NCI-H524 treated with DMSO at 0.1 percent for 48 hours (cell line): ENCODE results near the gene CMTM8.

Experiments
- DNase-seq: peaks from one replicate; lab custom pipeline; 2025; lab: John Stamatoyannopoulos, UW

The CMTM8 gene

GRCh38 chr3:32410367-32411246 is 172.1 kb downstream of the CMTM8 start:
- peak; percentile 91 for DNase-seq

- no peak for DNase-seq
Measured at GRCh38 chr3:32411442-32411841, 173.0 kb downstream of the CMTM8 start.

GRCh38 chr3:32412887-32413286 is 174.4 kb downstream of the CMTM8 start:
- peak; percentile 49 for DNase-seq

- DNase-seq, result peak; percentile 86
Measured at GRCh38 chr3:32413845-32414521, 175.5 kb downstream of the CMTM8 start.

- DNase-seq, result no peak
Measured at GRCh38 chr3:32414522-32415202, 176.2 kb downstream of the CMTM8 start.

- DNase-seq, result no peak
Measured at GRCh38 chr3:32419742-32420125, 181.3 kb downstream of the CMTM8 start.
